Small intestine (tissue), 7 donors: Measurements from ENCODE around the gene GSE1. TPM values are rescaled to one million over a fixed set of nuclear protein-coding genes. Genes with fewer than 3 reads are reported as not detected.

ENCODE experiments used
- DNase-seq, 2 donors: peaks; one replicate each; pipeline versions ENCODE4 v3.0.0 to v3.0.0-alpha.2; 2013
- FAIRE-seq: peaks from 2 replicates; lab custom pipeline; 2012; peaks lifted over from hg19 to GRCh38; lab: Jason Lieb, UNC
- H3K27ac ChIP-seq, 3 donors: one replicate each; pipeline ENCODE4 v1.5.1; 2013; ENCODE audit warnings: low read length in 2 of 3, mild to moderate bottlenecking in 2 of 3, control low read depth in 1 of 3, inconsistent platforms in 1 of 3, low read depth in 1 of 3, moderate library complexity in 1 of 3
- H3K27me3 ChIP-seq, 3 donors: one replicate each; pipeline ENCODE4 v1.6.1; 2013; ENCODE audit warnings: low read length in 3 of 3, inconsistent platforms in 1 of 3; ENCODE audit not compliant: control insufficient read depth in 3 of 3, insufficient read depth in 3 of 3
- H3K36me3 ChIP-seq, 3 donors: one replicate each; pipeline ENCODE4 v1.6.1; 2013; ENCODE audit warnings: low read length in 3 of 3, inconsistent platforms in 1 of 3, low read depth in 1 of 3, mild to moderate bottlenecking in 1 of 3, moderate library complexity in 1 of 3; ENCODE audit not compliant: control insufficient read depth in 3 of 3, insufficient read depth in 2 of 3
- H3K4me1 ChIP-seq, 3 donors: one replicate each; pipeline ENCODE4 v1.6.1; 2013; ENCODE audit warnings: low read length in 2 of 3, inconsistent platforms in 1 of 3, low read depth in 1 of 3, mild to moderate bottlenecking in 1 of 3, moderate library complexity in 1 of 3; ENCODE audit not compliant: control insufficient read depth in 3 of 3, insufficient read depth in 2 of 3
- H3K4me3 ChIP-seq, 3 donors: one replicate each; pipeline ENCODE4 v1.5.1; 2013; ENCODE audit warnings: low read length in 3 of 3, control low read depth in 1 of 3, inconsistent platforms in 1 of 3, low read depth in 1 of 3, mild to moderate bottlenecking in 1 of 3, moderate library complexity in 1 of 3
- H3K9me3 ChIP-seq, 2 donors: one replicate each; pipeline ENCODE4 v1.6.1; 2013; ENCODE audit warnings: low read depth in 1 of 2, low read length in 1 of 2; ENCODE audit not compliant: control insufficient read depth in 2 of 2, insufficient read depth in 1 of 2
- WGBS, 3 donors: extraction: QIAGEN DNeasy Blood & Tissue Kit; methylation state at CpG; one replicate each; pipeline ENCODE4 v1.1.7; 2013; 5-methylcytosine and 5-hydroxymethylcytosine counted together
- polyA plus RNA-seq, 4 donors: library from polyadenylated mRNA; stranded (reverse) in 3 of 4; unstranded in 1 of 4; fragments of 200-250 nt in 3 of 4; fragments of 120-200 nt in 1 of 4; gene quantifications; one replicate each; pipeline versions ENCODE4 v1.2.1 to v1.2.3, GENCODE V29; 2013
- donor health status: healthy with polysubstance abuse.
- donor health status: control.
- donor health status: control.
- donor health status: Bipolar disorder and iron deficiency.
- donor health status: healthy.

GSE1 gene
- polyA plus RNA-seq, 4 donors, result 9.2 to 96.1 (median 17.7) TPM

- FAIRE-seq, result no peak
- Histone ChIP-seq H3K9me3 (no peaks in the 10 kb centered on the region), H3K27ac (no peak overlapping the region), H3K27me3 (no peaks in the 10 kb centered on the region), H3K36me3 (peaks cover 0 to 92% (median 4%) of the 10 kb centered on the region in 3 donors), H3K4me1 (peaks cover 4 to 40% (median 7%) of the 10 kb centered on the region in 3 donors), H3K4me3 (no peak overlapping the region)
- DNase-seq, result no peak
- WGBS, 3 donors, result 79 to 83% (median 80%) methylated on average over 14 of the region's 14 CpGs
These were observed 35.7 kb downstream of the GSE1 start for GRCh38 chr16:85648805-85649204.

- H3K27me3 ChIP-seq, result no peaks in the 10 kb centered on the region
- DNase-seq, result no peak
- H3K4me3 ChIP-seq, result no peak overlapping the region
- H3K9me3 ChIP-seq, result no peaks in the 10 kb centered on the region
- H3K27ac ChIP-seq, result no peak overlapping the region
- peaks cover 4 to 35% (median 6%) of the 10 kb centered on the region in 3 donors for H3K4me1 ChIP-seq
- WGBS, 3 donors, result 79 to 86% (median 83%) methylated on average over 16 of the region's 16 CpGs
- peaks cover 0 to 92% (median 8%) of the 10 kb centered on the region in 3 donors for H3K36me3 ChIP-seq
- FAIRE-seq, result no peak
These were observed 36.5 kb downstream of the GSE1 start for GRCh38 chr16:85649411-85650134.

GRCh38 chr16:85650135-85650843 lies 37.2 kb downstream of the GSE1 start:
- H3K27ac ChIP-seq, result no peak overlapping the region
- no peaks in the 10 kb centered on the region for H3K27me3 ChIP-seq
- FAIRE-seq, result no peak
- no peak for DNase-seq
- peaks cover 0 to 94% (median 8%) of the 10 kb centered on the region in 3 donors for H3K36me3 ChIP-seq
- no peaks in the 10 kb centered on the region for H3K9me3 ChIP-seq
- 92 to 95% (median 92%) methylated on average over 35 to 39 of the region's 39 CpGs for WGBS, 3 donors
- peaks cover 0 to 28% (median 6%) of the 10 kb centered on the region in 3 donors for H3K4me1 ChIP-seq
- no peak overlapping the region for H3K4me3 ChIP-seq

GRCh38 chr16:85650844-85651628 lies 37.9 kb downstream of the GSE1 start:
- no peaks in the 10 kb centered on the region for H3K9me3 ChIP-seq
- FAIRE-seq (no peak), DNase-seq (no peak)
- 41 to 56% (median 51%) methylated on average over 24 to 39 of the region's 42 CpGs for WGBS, 3 donors
- H3K27ac ChIP-seq, result no peak overlapping the region
- H3K4me3 ChIP-seq, result no peak overlapping the region
- H3K27me3 ChIP-seq, result no peaks in the 10 kb centered on the region
- H3K36me3 ChIP-seq, result peaks cover 0 to 97% (median 13%) of the 10 kb centered on the region in 3 donors
- H3K4me1 ChIP-seq, result peaks cover 0 to 26% (median 6%) of the 10 kb centered on the region in 3 donors

GRCh38 chr16:85651629-85652430 lies 38.7 kb downstream of the GSE1 start:
- no peak overlapping the region for H3K27ac ChIP-seq
- H3K4me1 ChIP-seq, result peaks cover 0 to 26% (median 6%) of the 10 kb centered on the region in 3 donors
- FAIRE-seq (no peak), DNase-seq (peak in 1 of 2 donors; percentile 38)
- no peak overlapping the region for H3K4me3 ChIP-seq
- WGBS, 3 donors, result 65 to 73% (median 69%) methylated on average over 25 to 27 of the region's 27 CpGs
- peaks cover 0 to 97% (median 20%) of the 10 kb centered on the region in 3 donors for H3K36me3 ChIP-seq
- no peaks in the 10 kb centered on the region for H3K27me3 ChIP-seq
- H3K9me3 ChIP-seq, result no peaks in the 10 kb centered on the region

- DNase-seq, result peak; percentile 25 to 59
- Histone ChIP-seq H3K27ac (peak overlapping the region in 2 of 3 donors; percentile 41 to 69), H3K9me3 (no peaks in the 10 kb centered on the region), H3K27me3 (no peaks in the 10 kb centered on the region), H3K36me3 (peaks cover 0 to 97% (median 27%) of the 10 kb centered on the region in 3 donors), H3K4me1 (peaks cover 0 to 26% (median 6%) of the 10 kb centered on the region in 3 donors), H3K4me3 (no peak overlapping the region)
- FAIRE-seq, result no peak
- 54 to 69% (median 57%) methylated on average over 33 to 35 of the region's 35 CpGs for WGBS, 3 donors
These were observed 39.5 kb downstream of the GSE1 start for GRCh38 chr16:85652431-85653221.

GRCh38 chr16:85653290-85653891 lies 40.3 kb downstream of the GSE1 start:
- H3K9me3 ChIP-seq, result no peaks in the 10 kb centered on the region
- no peak overlapping the region for H3K4me3 ChIP-seq
- peak overlapping the region in 2 of 3 donors; percentile 0 to 48 for H3K27ac ChIP-seq
- peaks cover 2 to 97% (median 35%) of the 10 kb centered on the region in 3 donors for H3K36me3 ChIP-seq
- no peak for DNase-seq
- H3K4me1 ChIP-seq, result peaks cover 0 to 26% (median 6%) of the 10 kb centered on the region in 3 donors
- H3K27me3 ChIP-seq, result no peaks in the 10 kb centered on the region
- 82 to 95% (median 94%) methylated on average over 17 to 21 of the region's 21 CpGs for WGBS, 3 donors
- FAIRE-seq, result no peak
